ENCODE data around the gene ESF1. TPM values are rescaled to one million over a fixed set of nuclear protein-coding genes. Genes with fewer than 3 reads are reported as not detected.

ESF1 gene
- total and polyA plus RNA-seq, 4 donors, result 16.0 to 22.2 (median 20.0) TPM

DNA sequence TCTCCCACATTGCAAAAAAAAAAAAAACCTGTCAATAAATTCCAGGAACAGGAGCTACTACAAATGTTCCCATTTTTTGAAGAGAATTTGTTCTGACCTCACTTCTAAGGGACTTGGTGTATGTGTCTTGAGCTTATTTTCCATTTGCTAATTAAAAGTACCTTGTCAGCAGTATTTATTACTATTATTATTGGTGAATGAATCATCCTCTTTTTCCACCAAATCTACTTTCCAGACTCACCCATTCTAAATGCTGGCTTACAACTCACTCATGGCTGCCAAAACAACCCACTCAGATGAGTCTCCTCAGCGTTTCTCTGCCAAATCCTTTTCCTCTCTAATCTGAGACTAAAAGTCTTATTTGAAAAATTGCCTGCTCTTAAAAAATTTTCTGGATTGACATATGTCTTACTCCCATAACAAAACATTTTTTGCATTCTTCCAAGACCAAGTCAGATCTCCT lies 112.8 kb downstream of the ESF1 start:
- no peak overlapping the region for H3K27ac ChIP-seq (ENCODE audit: low read depth, low read length)
- DNase-seq (ENCODE audit: low read depth in 4 of 6, low spot score in 6 of 6), result peak in 2 of 6 donors; percentile 11 to 74

DNA sequence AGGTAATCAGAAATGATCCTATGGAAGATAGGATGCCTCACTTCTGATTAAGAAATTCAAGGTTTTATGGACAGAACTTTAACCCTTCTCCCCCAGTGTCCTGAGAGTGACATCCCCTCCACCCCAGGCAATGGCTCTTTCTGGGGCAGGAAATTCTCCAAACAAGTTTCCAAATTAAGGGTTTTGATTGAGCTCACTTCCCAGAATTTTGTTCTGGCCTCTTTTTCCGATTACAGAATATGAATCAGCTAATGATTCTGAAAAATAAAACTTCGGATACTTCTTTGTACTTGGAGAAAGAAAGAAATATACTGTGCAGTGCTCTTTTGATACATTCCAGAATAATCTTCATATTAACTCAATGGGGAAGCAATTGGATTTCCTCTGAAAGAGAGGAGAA lies 113.2 kb downstream of the ESF1 start:
- no peaks in the 10 kb centered on the region for H3K4me1 ChIP-seq (ENCODE audit: control insufficient read depth, insufficient read depth, low read length)
- H3K27ac ChIP-seq (ENCODE audit: low read depth, low read length), result no peak overlapping the region
- H3K27me3 ChIP-seq (ENCODE audit: control insufficient read depth, insufficient read depth, low read length), result no peaks in the 10 kb centered on the region
- no peak overlapping the region for H3K4me3 ChIP-seq (ENCODE audit: low read depth, low read length)
- no peaks in the 10 kb centered on the region for H3K9me3 ChIP-seq (ENCODE audit: control insufficient read depth, insufficient read depth, low read length)
- WGBS (ENCODE audit: insufficient coverage), result no CpG with 5 or more reads among the region's 2 CpGs
- DNase-seq (ENCODE audit: low read depth in 4 of 6, low spot score in 6 of 6), result no peak
- H3K36me3 ChIP-seq (ENCODE audit: control insufficient read depth, insufficient read depth, low read length), result no peaks in the 10 kb centered on the region

More for the DNA sequence above, 112.8 kb downstream of the ESF1 start:
- no peaks in the 10 kb centered on the region for H3K36me3 ChIP-seq (ENCODE audit: control insufficient read depth, insufficient read depth, low read length)
- H3K9me3 ChIP-seq (ENCODE audit: control insufficient read depth, insufficient read depth, low read length), result no peaks in the 10 kb centered on the region
- H3K4me1 ChIP-seq (ENCODE audit: control insufficient read depth, insufficient read depth, low read length), result no peaks in the 10 kb centered on the region
- H3K4me3 ChIP-seq (ENCODE audit: low read depth, low read length), result no peak overlapping the region
- H3K27me3 ChIP-seq (ENCODE audit: control insufficient read depth, insufficient read depth, low read length), result no peaks in the 10 kb centered on the region
- 50% methylated on average over 1 of the region's 1 CpG for WGBS (ENCODE audit: insufficient coverage)

DNA sequence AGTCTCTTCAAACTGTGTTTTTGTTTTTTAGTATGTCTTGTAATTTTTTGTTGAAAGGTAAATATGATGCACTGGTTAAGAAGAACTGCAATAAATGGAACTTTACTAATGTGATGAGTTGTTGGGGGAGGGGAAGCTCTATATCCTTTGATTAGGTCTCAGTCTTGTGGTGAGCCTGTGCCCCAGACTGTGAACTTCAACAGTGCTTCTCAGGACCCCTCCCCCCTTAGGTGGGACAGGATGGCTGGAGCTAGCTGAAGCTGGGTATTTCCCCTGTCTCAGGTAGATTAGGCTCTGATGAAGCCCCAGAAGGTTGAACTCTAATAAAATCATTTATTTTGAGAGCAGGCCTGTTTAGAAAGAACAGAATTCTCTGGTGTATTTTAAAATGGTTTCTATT lies 114.6 kb downstream of the ESF1 start:
- H3K9me3 ChIP-seq (ENCODE audit: control insufficient read depth, insufficient read depth, low read length), result no peaks in the 10 kb centered on the region
- no peaks in the 10 kb centered on the region for H3K4me1 ChIP-seq (ENCODE audit: control insufficient read depth, insufficient read depth, low read length)
- H3K4me3 ChIP-seq (ENCODE audit: low read depth, low read length), result no peak overlapping the region

DNA sequence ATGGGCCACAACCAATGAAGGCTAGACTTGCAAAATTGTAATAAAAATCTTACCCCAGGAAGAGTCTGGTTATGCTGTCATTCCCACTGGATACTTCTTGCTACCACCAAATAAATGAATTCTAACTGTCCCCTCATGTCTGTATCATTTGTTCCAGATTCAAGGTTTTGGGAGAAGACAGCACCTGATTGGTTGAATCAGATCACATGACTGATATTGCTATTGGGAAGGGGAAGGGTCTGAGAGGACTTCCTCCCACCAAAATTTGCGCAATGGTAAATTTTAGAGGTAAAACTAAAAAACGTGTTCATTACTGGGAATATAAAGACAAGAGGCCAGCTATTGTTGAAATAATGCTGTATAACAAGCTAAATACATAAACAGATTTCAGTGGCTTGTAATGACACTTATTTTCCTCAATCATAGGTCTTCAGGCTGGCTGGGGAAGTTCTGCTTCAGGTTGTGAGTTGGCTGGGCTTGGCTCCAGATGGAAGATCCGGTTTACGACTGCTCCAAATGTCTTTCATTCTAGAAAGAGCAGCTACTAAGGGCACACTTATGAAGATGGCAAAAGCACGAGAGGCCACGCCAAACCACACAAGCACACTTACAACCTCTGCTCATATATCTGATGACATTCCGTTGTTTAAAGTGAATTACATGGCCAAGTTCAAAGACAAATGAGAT lies 118.9 kb downstream of the ESF1 start:
- no peak for DNase-seq (ENCODE audit: low read depth in 4 of 6, low spot score in 6 of 6)
- no CpG with 5 or more reads among the region's 7 CpGs for WGBS (ENCODE audit: insufficient coverage)
- H3K4me3 ChIP-seq (ENCODE audit: low read depth, low read length), result no peak overlapping the region
- no peaks in the 10 kb centered on the region for H3K36me3 ChIP-seq (ENCODE audit: control insufficient read depth, insufficient read depth, low read length)
- H3K4me1 ChIP-seq (ENCODE audit: control insufficient read depth, insufficient read depth, low read length), result peaks cover 5% of the 10 kb centered on the region
- no peaks in the 10 kb centered on the region for H3K9me3 ChIP-seq (ENCODE audit: control insufficient read depth, insufficient read depth, low read length)
- no peak overlapping the region for H3K27ac ChIP-seq (ENCODE audit: low read depth, low read length)
- H3K27me3 ChIP-seq (ENCODE audit: control insufficient read depth, insufficient read depth, low read length), result no peaks in the 10 kb centered on the region

More for the DNA sequence above, 114.6 kb downstream of the ESF1 start:
- Histone ChIP-seq H3K27me3 (ENCODE audit: control insufficient read depth, insufficient read depth, low read length) (no peaks in the 10 kb centered on the region), H3K27ac (ENCODE audit: low read depth, low read length) (no peak overlapping the region), H3K36me3 (ENCODE audit: control insufficient read depth, insufficient read depth, low read length) (no peaks in the 10 kb centered on the region)
- DNase-seq (ENCODE audit: low read depth in 4 of 6, low spot score in 6 of 6), result no peak

Other genes starting within 250 kb of the ESF1 start
- gene TASP1, start 146.0 kb downstream of the ESF1 start, total RNA-seq, result 10 to 100 TPM; 20.2 to 20.4 TPM
- 1 to 10 TPM; 8.9 TPM for gene TASP1, start 146.0 kb downstream of the ESF1 start, polyA plus RNA-seq (ENCODE audit: insufficient read length in 2 of 2)
- gene NDUFAF5, start 109 bp upstream of the ESF1 start, total RNA-seq, result 10 to 100 TPM; 33.3 to 36.6 TPM
- gene NDUFAF5, start 109 bp upstream of the ESF1 start, polyA plus RNA-seq (ENCODE audit: insufficient read length in 2 of 2), result 10 to 100 TPM; 43.4 to 47.6 TPM
- not detected for gene SEL1L2, start 205.7 kb upstream of the ESF1 start, total RNA-seq
- under 1 TPM; 0.21 to 0.22 TPM for gene SEL1L2, start 205.7 kb upstream of the ESF1 start, polyA plus RNA-seq (ENCODE audit: insufficient read length in 2 of 2)
- 10 to 100 TPM; 25.8 to 34.0 TPM for gene MACROD2, start 210.6 kb upstream of the ESF1 start, total RNA-seq
- 10 to 100 TPM; 16.2 to 21.4 TPM for gene MACROD2, start 210.6 kb upstream of the ESF1 start, polyA plus RNA-seq (ENCODE audit: insufficient read length in 2 of 2)